HepG2 (cell line): ENCODE measurements around the gene FCGR3B. TPM values are rescaled to one million over a fixed set of nuclear protein-coding genes. Genes with fewer than 3 reads are reported as not detected.
A peak's percentile ranks its signal among the peaks of the same experiment; 100 is the strongest.
"Not testable (repeated sequence)": the region's sequence is repeated elsewhere in the genome, so short reads cannot be mapped to it uniquely, and the experiment has no call there.

Experiments
- BCL6 ChIP-seq: IDR thresholded peaks from 2 replicates; pipeline ENCODE4 v1.6.1; 2016; ENCODE audit warnings: missing genetic modification reagents, missing compliant biosample characterization
- ERF ChIP-seq: IDR thresholded peaks from 2 replicates; pipeline ENCODE4 v1.6.1; 2018; ENCODE audit warnings: missing biosample characterization, missing genetic modification reagents
- FOXA3 ChIP-seq: IDR thresholded peaks from 2 replicates; pipeline ENCODE4 v1.6.1; 2016; ENCODE audit warnings: missing genetic modification reagents, missing compliant biosample characterization
- FOXJ3 ChIP-seq: sonication (generic); formaldehyde crosslinking; IDR thresholded peaks from 2 replicates; pipeline ENCODE4 v1.4.0; 2020; ENCODE audit warnings: missing genetic modification reagents, mild to moderate bottlenecking, borderline replicate concordance
- FOXO1 ChIP-seq: sonication (generic); formaldehyde crosslinking; IDR thresholded peaks from 2 replicates; pipeline ENCODE4 v1.4.0; 2020; ENCODE audit warnings: missing genetic modification reagents
- GABPB1 ChIP-seq: IDR thresholded peaks from 2 replicates; pipeline ENCODE4 v1.6.1; 2016; ENCODE audit warnings: mild to moderate bottlenecking, missing genetic modification reagents, moderate library complexity, missing compliant biosample characterization
- HOXA3 ChIP-seq: sonication (generic); formaldehyde crosslinking; IDR thresholded peaks from 2 replicates; pipeline ENCODE4 v1.5.0; 2020; ENCODE audit warnings: missing genetic modification reagents
- IKZF5 ChIP-seq: IDR thresholded peaks from 2 replicates; pipeline ENCODE4 v1.6.1; 2018; ENCODE audit warnings: missing genetic modification reagents, mild to moderate bottlenecking, missing compliant biosample characterization
- IRF2 ChIP-seq: IDR thresholded peaks from 2 replicates; pipeline ENCODE4 v1.6.1; 2018; ENCODE audit warnings: missing genetic modification reagents, missing compliant biosample characterization
- MAF1 ChIP-seq: sonication (generic); formaldehyde crosslinking; IDR thresholded peaks from 2 replicates; pipeline ENCODE4 v1.5.0; 2020; ENCODE audit warnings: missing genetic modification reagents, borderline replicate concordance
- MAZ ChIP-seq, 2 experiments: sonication (generic) in 1 of 2; formaldehyde crosslinking in 1 of 2; IDR thresholded peaks; 2 replicates each; pipeline versions ENCODE4 v1.5.0 to v1.6.1; 2012 to 2020; ENCODE audit warnings: low read depth in 2 of 2, mild to moderate bottlenecking in 2 of 2, borderline replicate concordance in 1 of 2, improper control_type of control experiment in 1 of 2, low read length in 1 of 2, missing genetic modification reagents in 1 of 2, moderate library complexity in 1 of 2
- MED1 ChIP-seq: sonication (generic); formaldehyde crosslinking; IDR thresholded peaks from 2 replicates; pipeline ENCODE4 v1.4.0; 2020; ENCODE audit warnings: missing genetic modification reagents
- NFYB ChIP-seq: sonication (generic); formaldehyde crosslinking; IDR thresholded peaks from 2 replicates; pipeline ENCODE4 v1.4.0; 2020; ENCODE audit warnings: missing genetic modification reagents
- RXRB ChIP-seq: IDR thresholded peaks from 2 replicates; pipeline ENCODE4 v1.6.1; 2016; ENCODE audit warnings: borderline replicate concordance, missing genetic modification reagents, missing compliant biosample characterization
- SAP130 ChIP-seq: IDR thresholded peaks from 2 replicates; pipeline ENCODE4 v1.6.1; 2016; ENCODE audit warnings: low read depth
- SMAD3 ChIP-seq: sonication (generic); formaldehyde crosslinking; IDR thresholded peaks from 2 replicates; pipeline ENCODE4 v1.4.0; 2020; ENCODE audit warnings: missing genetic modification reagents
- SP5 ChIP-seq: IDR thresholded peaks from 2 replicates; pipeline ENCODE4 v1.6.1; 2016; ENCODE audit warnings: low read depth, borderline replicate concordance
- TFDP1 ChIP-seq: IDR thresholded peaks from 2 replicates; pipeline ENCODE4 v1.6.1; 2016; ENCODE audit warnings: missing compliant biosample characterization, missing genetic modification reagents, borderline replicate concordance
- UBTF ChIP-seq: sonication (generic); formaldehyde crosslinking; IDR thresholded peaks from 2 replicates; pipeline ENCODE4 v1.4.0; 2020; ENCODE audit warnings: mild to moderate bottlenecking, missing genetic modification reagents
- ZBTB7B ChIP-seq: sonication (generic); formaldehyde crosslinking; IDR thresholded peaks from 2 replicates; pipeline ENCODE4 v1.4.0; 2020; ENCODE audit warnings: missing genetic modification reagents
- ZGPAT ChIP-seq: IDR thresholded peaks from 2 replicates; pipeline ENCODE4 v1.6.1; 2016; ENCODE audit warnings: mild to moderate bottlenecking
- ZNF205 ChIP-seq: IDR thresholded peaks from 2 replicates; pipeline ENCODE4 v1.6.1; 2018; ENCODE audit warnings: missing biosample characterization, missing genetic modification reagents
- ZNF331 ChIP-seq: sonication (generic); formaldehyde crosslinking; IDR thresholded peaks from 2 replicates; pipeline ENCODE4 v1.4.0; 2020; ENCODE audit warnings: missing genetic modification reagents
- polyA plus RNA-seq, 8 experiments: library from polyadenylated mRNA; depleted of rRNA in 3 of 8; stranded (reverse) in 7 of 8; unstranded in 1 of 8; fragments of >200 nt; fragmentation: Illumina TruSeq in 4 of 8; extraction: Trizol in 4 of 8; gene quantifications; 2 replicates each; pipeline versions ENCODE4 v1.2.1 to v1.2.3, GENCODE V29; 2011 to 2016; ENCODE audit warnings: low read depth in 4 of 8, missing spikeins in 1 of 8, mixed read lengths in 1 of 8; ENCODE audit not compliant: insufficient read depth in 1 of 8
- total RNA-seq, 5 experiments: library from RNA; depleted of rRNA; stranded (reverse); fragments of >200 nt; fragmentation: Illumina TruSeq; extraction: Trizol; gene quantifications; 2 replicates each; pipeline ENCODE4 v1.2.3, GENCODE V29; 2016; ENCODE audit warnings: low read depth in 1 of 5

The FCGR3B gene
- total and polyA plus RNA-seq, 2 of the 13 experiments (the other 11 are each of a cell fraction or from before 2014, with no cell fraction given) = not detected

GRCh38 chr1:161612322-161613141 lies 18.4 kb downstream of the FCGR3B start (continued):
- TF ChIP-seq MAF1 (CRISPR knock-in tag) (peak; percentile 89; the same call in 1 of the 2 replicates), ERF (CRISPR knock-in tag) (peak; percentile 23; the same call in 1 of the 2 replicates), GABPB1 (CRISPR knock-in tag) (peak; percentile 49; the same call in 1 of the 2 replicates), FOXA3 (CRISPR knock-in tag) (peak; percentile 43; the same call in 1 of the 2 replicates), BCL6 (CRISPR knock-in tag) (0 out of 2 replicates have a peak, but pooled peaks have one; percentile 19), HOXA3 (CRISPR knock-in tag) (peak; percentile 36; the same call in 1 of the 2 replicates), SMAD3 (CRISPR knock-in tag) (peak; percentile 69; the same call in 1 of the 2 replicates), FOXO1 (CRISPR knock-in tag) (0 out of 2 replicates have a peak, but pooled peaks have one; percentile 10), FOXJ3 (CRISPR knock-in tag) (peak; percentile 21; the same call in 1 of the 2 replicates), UBTF (CRISPR knock-in tag) (peak; percentile 28; the same call in 1 of the 2 replicates), SP5 (peak; percentile 73), ZNF205 (CRISPR knock-in tag) (peak; percentile 39; the same call in 1 of the 2 replicates), ZBTB7B (CRISPR knock-in tag) (0 out of 2 replicates have a peak, but pooled peaks have one; percentile 46), IKZF5 (CRISPR knock-in tag) (peak; percentile 19; the same call in 1 of the 2 replicates), ZGPAT (CRISPR knock-in tag) (peak; percentile 64), MED1 (CRISPR knock-in tag) (0 out of 2 replicates have a peak, but pooled peaks have one; percentile 11), MAZ (IDR thresholded peaks at IDR 0.05; ENCODE audit: borderline replicate concordance, low read depth, low read length) (peak; percentile 58; the same call in 1 of the 2 replicates), IRF2 (CRISPR knock-in tag) (0 out of 2 replicates have a peak, but pooled peaks have one; percentile 25), RXRB (CRISPR knock-in tag) (peak; percentile 15; the same call in 1 of the 2 replicates), SAP130 (CRISPR knock-in tag) (peak; percentile 42; the same call in 1 of the 2 replicates), ZNF331 (CRISPR knock-in tag) (peak; percentile 22; the same call in 1 of the 2 replicates), TFDP1 (CRISPR knock-in tag) (0 out of 2 replicates have a peak, but pooled peaks have one; percentile 19), NFYB (0 out of 2 replicates have a peak, but pooled peaks have one; percentile 45)
- not testable (repeated sequence) for TF ChIP-seq MAZ (CRISPR knock-in tag; IDR thresholded peaks at IDR 0.05; ENCODE audit: low read depth)
